ENCODE data around the gene ARVCF. TPM values are rescaled to one million over a fixed set of nuclear protein-coding genes. Genes with fewer than 3 reads are reported as not detected.

ARVCF gene
- total and polyA plus RNA-seq, 2 donors (not counting 3 experiments of a cell fraction or from before 2014, with no cell fraction given), result 81.3 to 105 TPM

- peaks cover 0 to 14% of the 10 kb centered on the region in 2 experiments for H3K36me3 ChIP-seq (ENCODE audit: control insufficient read depth in 2 of 2, extremely low read depth in 1 of 2, insufficient read depth in 2 of 2, low read length in 2 of 2)
- H3K27ac ChIP-seq (ENCODE audit: insufficient read depth, low read depth, low read length), result no peak overlapping the region
- no peaks in the 10 kb centered on the region for H3K27me3 ChIP-seq (ENCODE audit: control insufficient read depth in 2 of 2, insufficient read depth in 2 of 2, low read length in 2 of 2)
- no TSS peak for BruUV-seq (replicated peaks)
- no peaks in the 10 kb centered on the region for H3K9me1 ChIP-seq (replicated peaks; ENCODE audit: control insufficient read depth, extremely low read depth, insufficient read depth, low read length)
- no peak overlapping the region for H3K4me3 ChIP-seq (replicated peaks in 1 of 3; ENCODE audit: insufficient read depth in 1 of 3, low read depth in 1 of 3, low read length in 3 of 3)
- intact Hi-C loops (cut with micrococcal nuclease) (no loop called here), dilution Hi-C loops (cut with MboI; ENCODE audit: extremely low pct_ligation_motif_present, low sequenced_read_pairs) (no loop called here)
- no peak overlapping the region for H3K9ac ChIP-seq (replicated peaks; ENCODE audit: extremely low read depth, insufficient read depth, low read length)
- peak overlapping the region; percentile 64 for H3K4me2 ChIP-seq (ENCODE audit: insufficient read depth, low read length)
- POLR2A ChIA-PET, result interaction anchor here (0.9 kb wide), 1 partner anchor 8 kb away, joined by 5 read pairs; no protein-coding TSS in a partner anchor
- no peaks in the 10 kb centered on the region for H4K20me1 ChIP-seq (replicated peaks; ENCODE audit: control insufficient read depth, extremely low read depth, insufficient read depth, low read length)
- H2AFZ ChIP-seq (ENCODE audit: low read depth, low read length), result no peak overlapping the region
- H3K9me3 ChIP-seq (replicated peaks; ENCODE audit: control insufficient read depth, insufficient read depth, low read length), result no peaks in the 10 kb centered on the region
- H3K4me1 ChIP-seq (ENCODE audit: control insufficient read depth, extremely low read depth, insufficient read depth, low read length), result peaks cover 16% of the 10 kb centered on the region
- FAIRE-seq (peak; percentile 37), DNase-seq (ENCODE audit: low read depth, low spot score) (no peak)
- TF ChIP-seq JUN (IDR thresholded peaks at IDR 0.05; ENCODE audit: borderline replicate concordance, insufficient read depth, insufficient read length, low read depth), result no peak
- no peak for TF ChIP-seq FOS (IDR thresholded peaks at IDR 0.05; ENCODE audit: borderline replicate concordance, insufficient read depth, low read length)
- TF ChIP-seq POLR2AphosphoS5 (IDR thresholded peaks at IDR 0.05; ENCODE audit: insufficient read depth, low read depth, low read length), result no peak
- TF ChIP-seq CTCF (IDR thresholded peaks at IDR 0.05; ENCODE audit: extremely low read depth in 1 of 2, insufficient read depth in 1 of 2, low read depth in 1 of 2, low read length in 2 of 2), result no peak
- H3K79me2 ChIP-seq (ENCODE audit: control insufficient read depth, insufficient read depth, low read length), result no peaks in the 10 kb centered on the region
- CTCF ChIA-PET, result interaction anchor here (0.8 to 1.7 kb wide), 6 partner anchors 9 to 234 kb away, joined by 3 to 7 read pairs (median 4); no protein-coding TSS in a partner anchor
Measured at GRCh38 chr22:19958083-19959042, 58.3 kb downstream of the ARVCF start.

All from endothelial cell of umbilical vein (primary cell).